Subcutaneous adipose tissue (tissue), 4 donors: Measurements from ENCODE around the gene RASL11A. TPM values are rescaled to one million over a fixed set of nuclear protein-coding genes. Genes with fewer than 3 reads are reported as not detected.

ENCODE experiments used
- CTCF ChIP-seq: fragments of 450-650 bp; IDR thresholded peaks from one replicate; pipeline ENCODE4 v1.5.1; 2016; ENCODE audit warnings: low read depth, mild to moderate bottlenecking, control low read depth, antibody characterized with exemption, moderate library complexity
- total RNA-seq, 4 donors: library from RNA; depleted of rRNA; stranded (reverse); fragments of >200 nt; gene quantifications; one replicate each; pipeline ENCODE4 v1.1.0, GENCODE V29; 2016

Gene RASL11A
- total RNA-seq, 4 donors from 2014 or later, result 20.7 to 80.2 (median 52.5) TPM

GRCh38 chr13:27259831-27260230, 10.8 kb upstream of the RASL11A start:
- no peak for TF ChIP-seq CTCF

- TF ChIP-seq CTCF, result no peak
Measured at GRCh38 chr13:27261396-27261795, 9.2 kb upstream of the RASL11A start.

- TF ChIP-seq CTCF, result no peak
Measured at GRCh38 chr13:27263438-27263837, 7.2 kb upstream of the RASL11A start.

GRCh38 chr13:27264181-27264580, 6.4 kb upstream of the RASL11A start:
- no peak for TF ChIP-seq CTCF

- TF ChIP-seq CTCF, result no peak
Measured at GRCh38 chr13:27264648-27265047, 6.0 kb upstream of the RASL11A start.

GRCh38 chr13:27266917-27267316, 3.7 kb upstream of the RASL11A start:
- no peak for TF ChIP-seq CTCF

GRCh38 chr13:27267596-27267995, 3.0 kb upstream of the RASL11A start:
- no peak for TF ChIP-seq CTCF

- TF ChIP-seq CTCF, result no peak
Measured at GRCh38 chr13:27269114-27269665, 1.4 kb upstream of the RASL11A start.
